ENCODE measurements around the gene KAT7. TPM values are rescaled to one million over a fixed set of nuclear protein-coding genes. Genes with fewer than 3 reads are reported as not detected.

The KAT7 gene
- total and polyA plus RNA-seq, 10 of the 15 experiments (the other 5 are each of a cell fraction or from before 2014, with no cell fraction given) = 6.6 to 45.8 (median 26.3) TPM

GRCh38 chr17:49873926-49874325 is 85.4 kb downstream of the KAT7 start:
- Histone ChIP-seq H2AFZ (ENCODE audit: control insufficient read depth, low read depth, low read length) (no peak overlapping the region), H3K27me3 (replicated peaks in 1 of 2; ENCODE audit: control insufficient read depth in 2 of 2, insufficient read depth in 2 of 2, low read length in 1 of 2) (no peaks in the 10 kb centered on the region), H3K9ac (ENCODE audit: control insufficient read depth, insufficient read depth, low read length) (no peak overlapping the region), H3K4me1 (ENCODE audit: control insufficient read depth, insufficient read depth, low read length) (no peaks in the 10 kb centered on the region), H3K9me3 (replicated peaks; ENCODE audit: control insufficient read depth, insufficient read depth, low read length) (no peaks in the 10 kb centered on the region), H3K4me3 (no peak overlapping the region), H3K27ac (ENCODE audit: control insufficient read depth, insufficient read depth) (no peak overlapping the region), H3K4me2 (ENCODE audit: control insufficient read depth, insufficient read depth) (no peak overlapping the region), H3K36me3 (ENCODE audit: control insufficient read depth in 2 of 2, insufficient read depth in 2 of 2, low read length in 1 of 2) (no peaks in the 10 kb centered on the region), H4K20me1 (ENCODE audit: control insufficient read depth, insufficient read depth) (no peaks in the 10 kb centered on the region), H3K79me2 (ENCODE audit: control insufficient read depth, insufficient read depth, low read length) (no peaks in the 10 kb centered on the region)
- ChIA-PET RAD21 (ENCODE audit: unreplicated experiment) (no interaction called here), POLR2A (no interaction called here), CTCF (no interaction called here), SMC1A (ENCODE audit: uncharacterized antibody, unreplicated experiment) (interaction anchor here (1.9 kb wide), 1 partner anchor 122 kb away, joined by 4 read pairs; no protein-coding TSS in a partner anchor)
- BruUV-seq (replicated peaks) = no TSS peak
- ATAC-seq = no peak
- DNase-seq (ENCODE audit: low read depth, low spot score) = no peak
- in situ Hi-C loops (cut with MboI) = no loop called here
- 32% methylated on average over 3 of the region's 3 CpGs for WGBS (ENCODE audit: insufficient coverage, insufficient replicate concordance, low lambda C conversion rate, missing lambda C conversion rate)
- FAIRE-seq = no peak
- intact Hi-C loops (cut with micrococcal nuclease; ENCODE audit: unreplicated experiment) = no loop called here
- TF ChIP-seq SRF (IDR thresholded peaks at IDR 0.05; ENCODE audit: low read depth in 2 of 2, low read length in 2 of 2) (no peak), IRF3 (IDR thresholded peaks at IDR 0.05) (no peak), NFXL1 (IDR thresholded peaks at IDR 0.05; ENCODE audit: borderline replicate concordance) (no peak), ZNF687 (IDR thresholded peaks at IDR 0.05) (no peak), EED (IDR thresholded peaks at IDR 0.05; ENCODE audit: low read depth) (no peak), BHLHE40 (IDR thresholded peaks at IDR 0.05; ENCODE audit: borderline replicate concordance in 1 of 2, low read depth in 2 of 2, low read length in 1 of 2) (no peak), SMAD5 (IDR thresholded peaks at IDR 0.05; ENCODE audit: low read depth) (no peak), SPI1 (IDR thresholded peaks at IDR 0.05; ENCODE audit: borderline replicate concordance, insufficient read depth, low read depth, low read length) (no peak)

All from GM12878 (cell line).